Kidney epithelial cell (primary cell): ENCODE data around the gene LRFN2. TPM values are rescaled to one million over a fixed set of nuclear protein-coding genes. Genes with fewer than 3 reads are reported as not detected.

Experiments used
- DNase-seq: peaks from one replicate; pipeline ENCODE4 v3.0.0-alpha.2; 2010; ENCODE audit warnings: low read depth
- H3K27me3 ChIP-seq: 2 replicates; pipeline ENCODE4 v1.6.0; 2011; ENCODE audit warnings: low read length; ENCODE audit not compliant: control insufficient read depth, insufficient read depth
- H3K36me3 ChIP-seq: 2 replicates; pipeline ENCODE4 v1.5.1; 2011; ENCODE audit warnings: low read length; ENCODE audit not compliant: control insufficient read depth, insufficient read depth
- H3K4me3 ChIP-seq: 2 replicates; pipeline ENCODE4 v1.5.1; 2011; ENCODE audit warnings: low read depth, mild to moderate bottlenecking, control low read depth, low read length
- CTCF ChIP-seq: IDR thresholded peaks from 2 replicates; pipeline ENCODE4 v1.5.1; 2011; ENCODE audit warnings: mild to moderate bottlenecking, moderate library complexity, low read length, control low read depth, inconsistent platforms; ENCODE audit not compliant: insufficient read depth, poor library complexity, severe bottlenecking
- total RNA-seq: library from RNA; depleted of rRNA; stranded (reverse); fragments of >200 nt; gene quantifications from 2 replicates; pipeline ENCODE4 v1.2.3, GENCODE V29; 2015

LRFN2 gene
- total RNA-seq, 1 donor from 2014 or later: not detected

- Histone ChIP-seq H3K4me3 (no peak overlapping the region), H3K27me3 (peaks cover 45% of the 10 kb centered on the region), H3K36me3 (no peaks in the 10 kb centered on the region)
- no peak for DNase-seq
- no peak for TF ChIP-seq CTCF
These were observed 1.4 kb downstream of the LRFN2 start for GRCh38 chr6:40585651-40586269.

DNA sequence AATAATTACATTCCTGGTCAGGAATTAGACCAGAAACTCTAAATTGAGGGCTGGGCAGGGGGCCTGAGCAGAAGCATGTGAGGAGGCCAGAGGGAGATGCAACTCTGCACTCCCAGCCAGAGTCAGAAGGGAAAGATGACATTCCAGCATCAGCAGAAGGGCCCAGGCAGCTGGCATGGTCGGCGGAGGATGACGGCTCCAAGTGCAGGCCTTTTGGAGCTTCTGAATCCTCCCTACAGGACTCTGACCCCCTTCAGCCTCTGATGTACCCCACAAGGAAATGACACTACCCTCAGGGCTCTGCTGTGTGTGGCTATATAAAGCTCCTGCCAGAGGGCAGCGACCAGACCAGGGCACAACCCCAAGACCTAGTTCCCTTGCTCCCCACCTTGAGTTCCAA, 1.9 kb downstream of the LRFN2 start:
- no peaks in the 10 kb centered on the region for H3K36me3 ChIP-seq
- H3K4me3 ChIP-seq: no peak overlapping the region
- DNase-seq: no peak
- peaks cover 45% of the 10 kb centered on the region for H3K27me3 ChIP-seq
- TF ChIP-seq CTCF: no peak

DNA sequence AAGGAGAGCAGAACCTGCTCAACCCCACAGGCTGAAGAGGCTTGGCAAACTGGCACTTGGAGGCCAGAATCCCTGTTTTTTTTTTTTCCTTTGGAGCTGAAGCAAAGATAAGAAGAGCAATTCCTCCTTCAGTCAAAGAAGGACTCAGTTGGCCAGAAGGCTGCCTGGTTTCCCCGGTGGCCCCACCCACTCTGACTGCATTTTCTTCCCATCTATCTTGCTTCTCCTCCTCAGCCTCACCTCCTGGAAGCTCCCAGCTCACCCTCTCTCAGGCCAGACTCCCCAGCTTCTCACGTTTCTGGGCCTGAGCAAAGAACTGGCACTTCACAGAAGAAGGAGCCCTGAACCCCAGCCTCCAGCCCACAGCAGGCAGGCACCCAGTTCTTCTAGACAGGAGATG, 2.4 kb downstream of the LRFN2 start:
- H3K27me3 ChIP-seq: peaks cover 45% of the 10 kb centered on the region
- H3K4me3 ChIP-seq: no peak overlapping the region
- TF ChIP-seq CTCF: no peak
- no peak for DNase-seq
- H3K36me3 ChIP-seq: no peaks in the 10 kb centered on the region

DNA sequence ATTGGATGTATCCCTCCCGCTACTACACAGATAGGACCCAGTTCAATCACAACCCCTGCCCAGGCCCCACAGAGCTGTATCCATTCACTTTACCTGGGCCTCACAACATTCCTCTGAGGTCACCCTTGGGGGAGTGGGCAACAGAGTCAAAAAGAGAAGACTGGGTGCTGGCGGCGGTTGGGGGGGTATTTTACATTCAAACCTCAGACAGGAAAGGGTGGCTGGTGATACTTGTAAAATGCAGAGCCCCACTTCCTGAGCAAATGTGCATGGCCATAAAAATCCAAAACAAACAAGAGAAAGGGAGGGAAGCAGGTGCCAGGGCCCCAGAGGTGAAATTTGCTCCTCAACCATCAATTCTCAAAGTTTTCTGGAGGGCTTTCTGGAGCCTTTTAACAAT, 3.5 kb downstream of the LRFN2 start:
- Histone ChIP-seq H3K27me3 (peaks cover 44% of the 10 kb centered on the region), H3K36me3 (no peaks in the 10 kb centered on the region), H3K4me3 (no peak overlapping the region)
- DNase-seq: no peak
- TF ChIP-seq CTCF: no peak

DNA sequence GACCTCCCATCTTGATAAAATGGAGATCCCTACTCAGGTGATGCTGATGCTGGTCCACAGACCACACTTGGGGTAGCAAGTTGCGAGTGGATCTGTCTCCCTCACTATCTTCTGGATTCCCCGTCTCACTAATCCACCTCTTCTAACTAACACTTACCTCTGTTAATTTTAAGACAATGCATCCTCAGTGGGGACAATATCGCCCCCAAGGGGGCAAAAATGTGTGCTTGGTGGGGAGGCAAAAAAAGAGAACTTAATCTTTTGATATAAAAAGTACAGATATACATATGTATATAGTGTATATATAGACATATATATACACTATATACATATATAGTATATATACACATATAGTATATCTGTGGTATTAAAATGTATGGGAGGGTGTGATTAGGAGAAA, 4.3 kb downstream of the LRFN2 start:
- no peak for TF ChIP-seq CTCF
- no peak for DNase-seq
- Histone ChIP-seq H3K36me3 (no peaks in the 10 kb centered on the region), H3K27me3 (peaks cover 36% of the 10 kb centered on the region), H3K4me3 (no peak overlapping the region)

DNA sequence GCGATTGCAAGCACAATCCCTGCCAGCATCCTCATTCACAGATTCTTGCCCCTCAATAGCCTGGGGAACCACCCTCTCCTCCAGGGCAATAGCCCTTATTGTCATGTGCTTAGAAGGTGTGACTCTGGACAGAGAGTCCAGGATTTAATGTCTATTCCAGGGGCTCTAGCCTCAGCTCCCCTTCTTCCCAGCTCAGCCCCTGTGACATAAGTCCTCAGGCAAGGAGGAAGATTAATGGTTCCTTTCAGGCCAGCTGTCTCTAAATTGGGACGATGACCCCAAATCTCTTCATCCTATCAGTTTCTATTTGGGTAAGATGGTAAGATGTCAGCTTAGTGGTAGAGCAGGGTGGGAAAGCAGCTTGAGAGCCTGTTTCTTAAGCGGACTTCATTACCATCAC, 8.1 kb downstream of the LRFN2 start:
- no peak for TF ChIP-seq CTCF
- Histone ChIP-seq H3K27me3 (peaks cover 7% of the 10 kb centered on the region), H3K4me3 (no peak overlapping the region), H3K36me3 (no peaks in the 10 kb centered on the region)
- no peak for DNase-seq
